HUES48 (cell line): ENCODE results near the gene OVCH2.

Experiments used
- H3K27ac ChIP-seq: one replicate; pipeline ENCODE4 v1.7.0; 2013; ENCODE audit warnings: low read depth, low read length, inconsistent platforms
- H3K27me3 ChIP-seq: 2 replicates; pipeline ENCODE4 v1.6.1; 2013; ENCODE audit warnings: mild to moderate bottlenecking, low read length; ENCODE audit not compliant: control insufficient read depth, insufficient read depth
- H3K36me3 ChIP-seq: 2 replicates; pipeline ENCODE4 v1.6.1; 2013; ENCODE audit warnings: low read length; ENCODE audit not compliant: control insufficient read depth, insufficient read depth
- H3K4me1 ChIP-seq: 2 replicates; pipeline ENCODE4 v1.6.1; 2013; ENCODE audit warnings: mild to moderate bottlenecking, low read length; ENCODE audit not compliant: control insufficient read depth, insufficient read depth
- H3K4me3 ChIP-seq: 2 replicates; pipeline ENCODE4 v1.5.1; 2013; ENCODE audit warnings: mild to moderate bottlenecking, low read depth, low read length
- H3K9ac ChIP-seq: 2 replicates; pipeline ENCODE4 v1.6.1; 2013; ENCODE audit warnings: mild to moderate bottlenecking, low read depth, low read length, moderate library complexity
- H3K9me3 ChIP-seq: 2 replicates; pipeline ENCODE4 v1.6.1; 2013; ENCODE audit warnings: low read length; ENCODE audit not compliant: control insufficient read depth, insufficient read depth

The OVCH2 gene

GRCh38 chr11:7639643-7640025, 66.6 kb downstream of the OVCH2 start:
- no peaks in the 10 kb centered on the region for H3K9me3 ChIP-seq
- H3K4me3 ChIP-seq = no peak overlapping the region
- H3K4me1 ChIP-seq = no peaks in the 10 kb centered on the region
- no peak overlapping the region for H3K27ac ChIP-seq
- no peaks in the 10 kb centered on the region for H3K27me3 ChIP-seq
- H3K9ac ChIP-seq = no peak overlapping the region
- no peaks in the 10 kb centered on the region for H3K36me3 ChIP-seq
